Muscle layer of duodenum (tissue), 2 donors: ENCODE results near the gene PIGQ.

Experiments
- H3K27ac ChIP-seq: one replicate; pipeline ENCODE4 v1.7.0; 2013; ENCODE audit warnings: mild to moderate bottlenecking, low read length
- H3K27me3 ChIP-seq: one replicate; pipeline ENCODE4 v1.7.0; 2013; ENCODE audit warnings: low read depth, mild to moderate bottlenecking, control low read depth, low read length
- H3K36me3 ChIP-seq, 2 donors: one replicate each; pipeline ENCODE4 v1.7.0; 2013; ENCODE audit warnings: low read length in 2 of 2, control low read depth in 1 of 2, mild to moderate bottlenecking in 1 of 2; ENCODE audit not compliant: insufficient read depth in 2 of 2, control insufficient read depth in 1 of 2
- H3K4me1 ChIP-seq, 2 donors: one replicate each; pipeline ENCODE4 v1.7.0; 2013; ENCODE audit warnings: low read length in 2 of 2, mild to moderate bottlenecking in 2 of 2, control low read depth in 1 of 2, moderate library complexity in 1 of 2; ENCODE audit not compliant: insufficient read depth in 2 of 2, control insufficient read depth in 1 of 2
- H3K4me3 ChIP-seq, 2 donors: one replicate each; pipeline ENCODE4 v1.7.0; 2013; ENCODE audit warnings: low read length in 2 of 2, low read depth in 1 of 2, mild to moderate bottlenecking in 1 of 2
- H3K9me3 ChIP-seq, 2 donors: one replicate each; pipeline ENCODE4 v1.7.0; 2013; ENCODE audit warnings: low read length in 2 of 2, control low read depth in 1 of 2, mild to moderate bottlenecking in 1 of 2; ENCODE audit not compliant: control insufficient read depth in 1 of 2
- donor health status: healthy.

PIGQ gene

GRCh38 chr16:536746-537145, 33.0 kb upstream of the PIGQ start:
- H3K36me3 ChIP-seq: peaks cover 0 to 23% of the 10 kb centered on the region in 2 donors
- H3K4me1 ChIP-seq: no peaks in the 10 kb centered on the region
- H3K27ac ChIP-seq: no peak overlapping the region
- H3K9me3 ChIP-seq: no peaks in the 10 kb centered on the region
- no peaks in the 10 kb centered on the region for H3K27me3 ChIP-seq
- no peak overlapping the region for H3K4me3 ChIP-seq

- H3K4me1 ChIP-seq: no peaks in the 10 kb centered on the region
- H3K36me3 ChIP-seq: peaks cover 0 to 23% of the 10 kb centered on the region in 2 donors
- no peaks in the 10 kb centered on the region for H3K9me3 ChIP-seq
- H3K27ac ChIP-seq: no peak overlapping the region
- no peaks in the 10 kb centered on the region for H3K27me3 ChIP-seq
- no peak overlapping the region for H3K4me3 ChIP-seq
These were observed 32.1 kb upstream of the PIGQ start for GRCh38 chr16:537415-538335.

- H3K4me1 ChIP-seq: no peaks in the 10 kb centered on the region
- H3K27me3 ChIP-seq: no peaks in the 10 kb centered on the region
- H3K27ac ChIP-seq: no peak overlapping the region
- H3K36me3 ChIP-seq: peaks cover 0 to 27% of the 10 kb centered on the region in 2 donors
- no peak overlapping the region for H3K4me3 ChIP-seq
- no peaks in the 10 kb centered on the region for H3K9me3 ChIP-seq
These were observed 29.8 kb upstream of the PIGQ start for GRCh38 chr16:539901-540530.

- Histone ChIP-seq H3K36me3 (peaks cover 0 to 27% of the 10 kb centered on the region in 2 donors), H3K4me3 (no peak overlapping the region), H3K4me1 (no peaks in the 10 kb centered on the region), H3K9me3 (no peaks in the 10 kb centered on the region), H3K27me3 (no peaks in the 10 kb centered on the region), H3K27ac (no peak overlapping the region)
These were observed 29.0 kb upstream of the PIGQ start for GRCh38 chr16:540645-541340.

- H3K9me3 ChIP-seq: no peaks in the 10 kb centered on the region
- no peak overlapping the region for H3K4me3 ChIP-seq
- no peaks in the 10 kb centered on the region for H3K4me1 ChIP-seq
- H3K27me3 ChIP-seq: no peaks in the 10 kb centered on the region
- no peak overlapping the region for H3K27ac ChIP-seq
- peaks cover 0 to 16% of the 10 kb centered on the region in 2 donors for H3K36me3 ChIP-seq
These were observed 26.2 kb upstream of the PIGQ start for GRCh38 chr16:543301-544164.

GRCh38 chr16:544517-544916, 25.3 kb upstream of the PIGQ start:
- Histone ChIP-seq H3K4me3 (no peak overlapping the region), H3K4me1 (no peaks in the 10 kb centered on the region), H3K27ac (no peak overlapping the region), H3K36me3 (peaks cover 0 to 25% of the 10 kb centered on the region in 2 donors), H3K27me3 (no peaks in the 10 kb centered on the region), H3K9me3 (no peaks in the 10 kb centered on the region)

- Histone ChIP-seq H3K36me3 (peaks cover 0 to 49% of the 10 kb centered on the region in 2 donors), H3K4me1 (no peaks in the 10 kb centered on the region)
These were observed 22.6 kb upstream of the PIGQ start for GRCh38 chr16:546909-547770.

GRCh38 chr16:548586-548985, 21.2 kb upstream of the PIGQ start:
- peaks cover 0 to 52% of the 10 kb centered on the region in 2 donors for H3K36me3 ChIP-seq
- H3K9me3 ChIP-seq: no peaks in the 10 kb centered on the region
- no peaks in the 10 kb centered on the region for H3K4me1 ChIP-seq
- no peak overlapping the region for H3K27ac ChIP-seq
- no peaks in the 10 kb centered on the region for H3K27me3 ChIP-seq
- no peak overlapping the region for H3K4me3 ChIP-seq

More at GRCh38 chr16:546909-547770, 22.6 kb upstream of the PIGQ start:
- Histone ChIP-seq H3K27me3 (no peaks in the 10 kb centered on the region), H3K4me3 (no peak overlapping the region), H3K27ac (no peak overlapping the region), H3K9me3 (no peaks in the 10 kb centered on the region)

GRCh38 chr16:549544-550263, 20.1 kb upstream of the PIGQ start:
- Histone ChIP-seq H3K4me1 (no peaks in the 10 kb centered on the region), H3K27ac (no peak overlapping the region), H3K36me3 (peaks cover 0 to 57% of the 10 kb centered on the region in 2 donors), H3K4me3 (no peak overlapping the region), H3K9me3 (no peaks in the 10 kb centered on the region), H3K27me3 (no peaks in the 10 kb centered on the region)
